Measurements from ENCODE around the gene L1CAM. TPM values are rescaled to one million over a fixed set of nuclear protein-coding genes. Genes with fewer than 3 reads are reported as not detected.

L1CAM gene
- total RNA-seq, 2 donors from 2014 or later, result 1.1 to 1.8 TPM

DNA sequence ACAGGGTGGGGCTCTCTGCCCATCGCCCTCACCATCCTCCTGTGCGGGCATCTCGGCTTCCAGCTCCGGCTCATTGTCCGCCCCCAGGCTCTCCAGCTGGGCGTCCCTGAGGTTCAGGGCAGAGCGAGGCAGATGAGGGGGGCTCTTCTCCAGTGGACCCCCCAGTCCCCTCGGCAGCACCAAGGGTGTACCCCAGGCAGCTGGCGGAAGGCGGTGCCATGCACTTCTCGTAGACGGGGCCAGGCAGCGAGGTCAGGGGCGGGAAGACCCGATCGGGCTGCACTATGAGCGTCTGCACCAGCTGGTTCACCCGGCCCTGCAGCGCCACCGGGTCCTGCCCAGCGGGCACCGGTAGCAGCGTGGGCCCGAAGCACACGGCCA is 24.0 kb upstream of the L1CAM start:
- Mint-ChIP-seq H3K36me3 (no peaks in the 10 kb centered on the region), H3K27ac (no peak overlapping the region), H3K9me3 (no peaks in the 10 kb centered on the region)
- DNase-seq (ENCODE audit: low spot score in 2 of 2) (no peak), ATAC-seq (no peak)

DNA sequence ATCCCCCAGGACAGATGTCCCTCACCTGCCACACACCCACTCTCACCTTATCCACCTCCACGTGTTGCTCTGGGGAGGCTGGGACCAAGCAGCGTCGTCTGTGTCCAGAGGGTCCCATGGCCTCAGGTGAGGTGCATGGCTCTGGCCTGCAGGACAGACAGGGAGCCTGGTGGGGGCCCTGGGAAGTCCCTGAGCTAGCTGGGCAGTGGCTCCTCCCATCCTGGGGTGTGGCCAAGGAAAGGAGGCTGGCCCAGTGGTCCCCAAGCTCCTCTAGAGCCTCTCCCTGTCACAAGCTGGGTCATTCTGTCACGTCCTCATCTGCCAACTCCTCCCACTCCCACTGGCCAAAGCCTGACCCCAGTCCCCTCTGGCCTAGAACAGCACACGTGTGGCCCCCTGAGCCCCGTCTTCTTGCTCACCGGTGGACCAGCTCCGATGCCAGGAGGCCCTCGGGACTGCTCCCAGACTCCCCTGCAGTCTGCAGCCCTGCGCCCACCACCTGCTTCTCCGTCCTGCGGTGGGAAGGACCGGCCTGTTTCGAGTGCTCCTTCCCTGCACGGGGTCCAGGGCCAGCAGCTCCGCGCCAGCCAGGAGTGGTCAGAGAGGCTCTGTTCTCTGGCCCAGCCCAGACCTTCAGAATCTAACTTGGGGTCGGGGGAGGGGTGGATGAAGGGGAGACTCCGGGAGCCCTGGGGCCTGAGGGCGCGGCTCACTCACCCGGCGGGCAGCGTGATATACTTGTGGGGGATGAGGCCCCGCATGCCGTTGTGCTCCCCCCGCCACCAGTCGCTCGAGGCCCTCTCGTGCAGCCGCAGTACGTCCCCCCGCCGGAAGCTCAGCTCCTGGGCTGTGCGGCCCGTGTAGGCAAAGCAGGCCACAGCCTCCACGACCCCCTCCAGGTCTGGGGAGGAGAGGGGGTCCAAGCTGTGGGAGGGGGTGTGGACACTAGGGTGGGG is 23.3 kb upstream of the L1CAM start:
- Mint-ChIP-seq H3K9me3 (no peaks in the 10 kb centered on the region), H3K27ac (no peak overlapping the region), H3K36me3 (no peaks in the 10 kb centered on the region)
- peak in 1 of 2 donors; percentile 35 for ATAC-seq
- no peak for DNase-seq (ENCODE audit: low spot score in 2 of 2)

DNA sequence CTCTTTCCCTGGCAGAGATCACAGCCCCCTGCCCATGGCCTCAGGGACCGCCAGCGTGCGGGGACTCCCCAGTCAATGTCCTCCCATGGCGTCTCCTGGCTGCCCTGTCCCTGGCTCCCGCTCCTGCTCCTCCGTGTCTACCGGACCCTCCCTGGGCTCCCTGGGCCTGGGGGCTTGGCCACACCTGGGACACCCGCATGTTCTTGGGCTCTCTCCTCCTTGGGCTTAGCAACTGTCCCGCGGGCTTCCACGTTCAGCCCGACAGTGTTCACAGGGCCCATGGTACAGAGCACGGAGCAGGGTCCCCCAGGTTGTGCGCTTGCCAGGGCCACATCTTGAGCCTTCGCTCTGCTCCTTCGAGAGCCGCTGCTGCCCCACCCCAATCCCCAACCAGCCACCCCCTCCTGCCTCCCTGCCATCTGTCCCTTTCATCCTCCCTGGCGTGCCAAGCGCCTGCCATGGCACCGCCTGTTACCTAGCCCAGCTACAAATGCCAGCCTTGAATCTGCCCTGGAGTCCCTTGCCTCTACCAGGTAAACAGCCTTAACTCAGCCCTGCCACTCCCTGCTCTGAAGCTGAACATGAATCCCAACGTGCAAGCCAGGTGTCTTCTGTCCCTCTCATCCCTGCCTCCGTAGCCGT is 22.4 kb upstream of the L1CAM start:
- Mint-ChIP-seq H3K27ac (no peak overlapping the region), H3K36me3 (no peaks in the 10 kb centered on the region), H3K9me3 (no peaks in the 10 kb centered on the region)
- ATAC-seq, result no peak
- DNase-seq (ENCODE audit: low spot score in 2 of 2), result no peak

DNA sequence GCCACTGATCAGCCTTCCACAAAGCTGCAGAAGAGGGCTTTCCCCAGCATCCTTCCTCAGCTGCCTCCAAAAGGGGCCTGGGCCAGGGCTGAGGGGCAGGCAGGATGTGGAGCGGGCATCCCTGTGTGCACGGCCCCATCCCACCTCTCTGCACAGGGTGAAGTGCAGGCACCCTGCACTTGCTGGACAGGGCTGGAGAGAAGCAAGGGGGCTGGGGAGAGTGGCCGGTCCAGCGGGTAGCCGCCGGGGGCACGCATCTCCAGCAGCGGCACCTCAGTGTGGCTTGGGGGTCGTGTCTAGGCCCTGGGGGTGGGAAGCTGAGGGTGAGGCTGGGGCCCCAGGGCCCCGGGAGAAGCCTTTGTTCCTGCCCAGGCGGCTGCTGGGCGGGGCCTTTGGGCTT is 21.5 kb upstream of the L1CAM start:
- ATAC-seq, result no peak
- H3K9me3 Mint-ChIP-seq, result no peaks in the 10 kb centered on the region
- no peak overlapping the region for H3K27ac Mint-ChIP-seq
- DNase-seq (ENCODE audit: low spot score in 2 of 2), result no peak
- no peaks in the 10 kb centered on the region for H3K36me3 Mint-ChIP-seq

DNA sequence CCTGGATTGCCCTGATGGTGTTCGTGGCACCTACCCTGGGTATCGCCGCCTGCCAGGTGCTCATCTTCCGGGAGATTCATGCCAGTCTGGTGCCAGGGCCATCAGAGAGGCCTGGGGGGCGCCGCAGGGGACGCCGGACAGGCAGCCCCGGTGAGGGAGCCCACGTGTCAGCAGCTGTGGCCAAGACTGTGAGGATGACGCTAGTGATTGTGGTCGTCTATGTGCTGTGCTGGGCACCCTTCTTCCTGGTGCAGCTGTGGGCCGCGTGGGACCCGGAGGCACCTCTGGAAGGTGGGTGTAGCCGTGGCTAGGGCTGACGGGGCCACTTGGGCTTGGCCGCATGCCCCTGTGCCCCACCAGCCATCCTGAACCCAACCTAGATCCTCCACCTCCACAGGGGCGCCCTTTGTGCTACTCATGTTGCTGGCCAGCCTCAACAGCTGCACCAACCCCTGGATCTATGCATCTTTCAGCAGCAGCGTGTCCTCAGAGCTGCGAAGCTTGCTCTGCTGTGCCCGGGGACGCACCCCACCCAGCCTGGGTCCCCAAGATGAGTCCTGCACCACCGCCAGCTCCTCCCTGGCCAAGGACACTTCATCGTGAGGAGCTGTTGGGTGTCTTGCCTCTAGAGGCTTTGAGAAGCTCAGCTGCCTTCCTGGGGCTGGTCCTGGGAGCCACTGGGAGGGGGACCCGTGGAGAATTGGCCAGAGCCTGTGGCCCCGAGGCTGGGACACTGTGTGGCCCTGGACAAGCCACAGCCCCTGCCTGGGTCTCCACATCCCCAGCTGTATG is 20.3 kb upstream of the L1CAM start:
- ATAC-seq (peak in 1 of 2 donors; percentile 41), DNase-seq (ENCODE audit: low spot score in 2 of 2) (no peak)
- Mint-ChIP-seq H3K9me3 (no peaks in the 10 kb centered on the region), H3K36me3 (no peaks in the 10 kb centered on the region), H3K27ac (peak overlapping the region in 1 of 2 donors; percentile 65)

DNA sequence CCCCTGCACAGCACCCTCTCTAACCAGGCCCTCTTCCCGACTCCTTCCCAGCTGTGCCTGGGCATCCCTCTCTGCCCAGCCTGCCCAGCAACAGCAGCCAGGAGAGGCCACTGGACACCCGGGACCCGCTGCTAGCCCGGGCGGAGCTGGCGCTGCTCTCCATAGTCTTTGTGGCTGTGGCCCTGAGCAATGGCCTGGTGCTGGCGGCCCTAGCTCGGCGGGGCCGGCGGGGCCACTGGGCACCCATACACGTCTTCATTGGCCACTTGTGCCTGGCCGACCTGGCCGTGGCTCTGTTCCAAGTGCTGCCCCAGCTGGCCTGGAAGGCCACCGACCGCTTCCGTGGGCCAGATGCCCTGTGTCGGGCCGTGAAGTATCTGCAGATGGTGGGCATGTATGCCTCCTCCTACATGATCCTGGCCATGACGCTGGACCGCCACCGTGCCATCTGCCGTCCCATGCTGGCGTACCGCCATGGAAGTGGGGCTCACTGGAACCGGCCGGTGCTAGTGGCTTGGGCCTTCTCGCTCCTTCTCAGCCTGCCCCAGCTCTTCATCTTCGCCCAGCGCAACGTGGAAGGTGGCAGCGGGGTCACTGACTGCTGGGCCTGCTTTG is 19.6 kb upstream of the L1CAM start:
- Mint-ChIP-seq H3K27ac (peak overlapping the region in 1 of 2 donors; percentile 65), H3K36me3 (no peaks in the 10 kb centered on the region)
- no peak for ATAC-seq

DNA sequence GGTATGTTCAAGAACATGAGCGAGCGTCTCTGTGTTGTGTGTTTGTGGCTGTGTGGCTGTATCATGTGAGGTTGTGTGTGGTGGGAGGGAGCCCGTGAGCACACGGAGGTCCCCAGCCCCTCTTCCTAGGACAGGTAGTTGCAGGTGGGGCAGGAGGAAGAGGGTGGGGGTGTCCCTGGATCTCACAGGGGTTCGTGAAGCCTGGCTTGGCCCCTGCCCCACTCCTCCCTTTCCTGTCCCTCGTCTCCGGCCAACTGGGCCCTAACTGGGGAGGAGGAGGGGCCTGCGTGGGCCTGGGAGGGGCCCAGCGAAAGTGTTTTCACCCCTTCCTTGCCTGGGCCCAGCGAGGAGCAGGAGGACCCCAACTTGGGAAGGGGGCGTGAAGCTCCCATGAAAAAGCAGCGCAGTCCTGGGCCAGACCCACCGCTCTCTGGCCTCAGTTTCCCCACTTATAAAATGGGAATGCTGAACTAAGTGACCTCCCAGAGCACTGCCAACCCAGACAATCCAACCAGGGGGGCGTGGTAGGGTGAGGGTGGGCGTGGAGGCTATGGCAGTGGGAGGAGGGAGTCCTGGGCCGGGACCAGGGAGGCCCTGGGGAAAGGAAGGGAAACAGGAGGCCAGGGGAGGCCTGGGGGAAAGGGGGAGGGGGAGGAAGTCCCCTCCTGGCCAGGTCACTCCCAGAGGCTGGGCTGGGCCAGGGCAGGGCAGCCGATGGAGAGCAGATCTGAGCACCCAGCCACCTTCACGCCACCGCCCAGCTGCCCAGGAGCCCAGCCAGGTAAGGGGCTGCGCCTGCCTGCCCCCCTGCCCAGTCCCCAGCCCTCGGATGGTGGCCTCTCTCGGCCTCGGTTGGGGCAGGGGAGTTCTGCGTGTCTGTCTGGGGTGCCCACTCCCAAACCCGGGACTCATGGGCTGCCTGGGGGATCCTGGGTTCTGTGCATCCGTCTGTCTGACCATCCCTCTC is 18.3 kb upstream of the L1CAM start, which contains the start of gene AVPR2:
Gene AVPR2 (plus strand): TSS at position 683 of the 967 bp plus-strand sequence. CDS start 473 bp downstream, outside the sequence.
- no peak for DNase-seq (ENCODE audit: low spot score in 2 of 2)
- no peaks in the 10 kb centered on the region for H3K36me3 Mint-ChIP-seq
- H3K27ac Mint-ChIP-seq, result peak within 1 kb of the TSS; percentile 12 to 93
- peak in 1 of 2 donors; percentile 2 for ATAC-seq
- no peaks in the 10 kb centered on the region for H3K9me3 Mint-ChIP-seq

More for the DNA sequence above, 19.6 kb upstream of the L1CAM start:
- no peak for DNase-seq (ENCODE audit: low spot score in 2 of 2)
- H3K9me3 Mint-ChIP-seq, result no peaks in the 10 kb centered on the region

DNA sequence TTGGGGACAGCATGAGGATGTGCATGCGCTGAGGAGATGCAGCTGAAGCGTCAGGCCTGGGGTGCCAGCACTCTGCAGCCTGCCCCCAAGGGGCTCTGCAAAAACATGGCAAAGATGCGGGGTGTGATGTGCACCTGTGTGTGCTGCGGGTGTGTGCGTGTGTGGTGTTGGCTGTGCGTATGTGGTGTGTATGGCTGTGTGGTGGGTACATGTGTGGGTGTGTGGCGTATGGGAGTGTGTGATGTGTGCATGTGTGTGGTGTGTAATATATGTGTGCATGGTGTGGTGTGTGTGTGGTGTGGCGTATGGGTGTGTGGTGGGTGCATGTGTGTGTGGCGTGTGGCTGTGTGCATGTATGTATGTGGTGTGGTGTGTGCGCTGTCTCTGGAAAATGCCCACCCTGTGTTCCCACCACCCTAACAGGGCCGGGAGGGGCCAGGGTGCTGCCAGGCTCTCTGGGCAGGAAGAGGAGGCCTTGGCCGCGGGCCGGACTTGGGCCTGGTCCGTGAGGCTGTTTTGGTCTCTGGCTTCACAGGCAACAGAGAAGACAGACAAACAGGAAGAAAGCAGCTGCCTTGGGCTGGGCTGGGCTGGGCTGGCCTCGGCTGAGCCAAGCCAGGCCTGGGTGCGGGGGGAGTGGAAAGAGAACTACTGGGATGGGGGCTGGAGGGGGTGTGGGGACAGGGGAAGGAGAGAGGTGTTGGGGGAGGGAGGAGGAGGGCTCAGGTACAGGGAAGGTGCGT is 17.4 kb upstream of the L1CAM start:
- Mint-ChIP-seq H3K36me3 (no peaks in the 10 kb centered on the region), H3K27ac (peak overlapping the region; percentile 12 to 85), H3K9me3 (no peaks in the 10 kb centered on the region)
- DNase-seq (ENCODE audit: low spot score in 2 of 2) (no peak), ATAC-seq (peak in 1 of 2 donors; percentile 4)

DNA sequence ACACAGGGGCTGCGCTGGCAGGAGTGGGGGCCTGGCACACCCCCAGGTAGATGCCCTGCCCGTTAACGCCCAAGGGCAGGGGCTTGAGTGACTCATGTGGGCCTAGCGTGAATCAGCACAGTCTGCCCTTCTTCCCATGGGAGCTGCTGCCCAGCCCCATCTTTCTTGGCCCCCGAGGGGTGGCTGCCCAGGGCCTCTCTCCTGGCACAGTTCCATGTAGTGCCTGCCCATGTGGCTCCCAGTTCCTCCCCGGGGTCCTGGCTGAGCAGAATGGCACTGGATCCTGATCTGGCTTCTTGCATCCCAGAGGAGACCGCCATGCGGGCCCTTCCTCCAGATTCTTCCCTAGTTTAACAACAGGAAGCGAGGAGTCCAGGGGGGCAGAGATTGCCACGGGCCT is 16.4 kb upstream of the L1CAM start:
- ATAC-seq (no peak), DNase-seq (ENCODE audit: low spot score in 2 of 2) (no peak)
- no peaks in the 10 kb centered on the region for H3K9me3 Mint-ChIP-seq
- no peaks in the 10 kb centered on the region for H3K36me3 Mint-ChIP-seq
- H3K27ac Mint-ChIP-seq, result peak overlapping the region in 1 of 2 donors; percentile 12

DNA sequence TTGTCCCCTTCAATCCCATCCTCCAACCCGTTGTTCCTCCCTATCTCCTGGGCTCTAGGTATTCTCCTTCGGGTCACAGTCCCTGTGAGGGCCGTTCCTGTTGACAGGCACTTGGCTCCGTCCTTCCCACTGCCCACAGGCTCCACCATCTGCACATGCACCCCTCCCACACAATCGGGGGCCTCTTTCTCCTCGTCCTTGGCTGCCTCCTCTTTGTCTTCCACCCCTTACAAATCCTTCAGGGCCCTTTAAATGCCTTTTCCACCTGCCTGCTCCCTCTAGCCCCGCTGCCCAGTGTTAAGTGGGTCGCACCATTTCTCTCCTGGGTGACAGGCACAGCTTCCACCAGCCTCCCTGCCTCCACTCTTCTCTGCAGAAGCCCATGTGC is 15.8 kb upstream of the L1CAM start:
- no peak for ATAC-seq
- peak overlapping the region; percentile 12 to 90 for H3K27ac Mint-ChIP-seq

DNA sequence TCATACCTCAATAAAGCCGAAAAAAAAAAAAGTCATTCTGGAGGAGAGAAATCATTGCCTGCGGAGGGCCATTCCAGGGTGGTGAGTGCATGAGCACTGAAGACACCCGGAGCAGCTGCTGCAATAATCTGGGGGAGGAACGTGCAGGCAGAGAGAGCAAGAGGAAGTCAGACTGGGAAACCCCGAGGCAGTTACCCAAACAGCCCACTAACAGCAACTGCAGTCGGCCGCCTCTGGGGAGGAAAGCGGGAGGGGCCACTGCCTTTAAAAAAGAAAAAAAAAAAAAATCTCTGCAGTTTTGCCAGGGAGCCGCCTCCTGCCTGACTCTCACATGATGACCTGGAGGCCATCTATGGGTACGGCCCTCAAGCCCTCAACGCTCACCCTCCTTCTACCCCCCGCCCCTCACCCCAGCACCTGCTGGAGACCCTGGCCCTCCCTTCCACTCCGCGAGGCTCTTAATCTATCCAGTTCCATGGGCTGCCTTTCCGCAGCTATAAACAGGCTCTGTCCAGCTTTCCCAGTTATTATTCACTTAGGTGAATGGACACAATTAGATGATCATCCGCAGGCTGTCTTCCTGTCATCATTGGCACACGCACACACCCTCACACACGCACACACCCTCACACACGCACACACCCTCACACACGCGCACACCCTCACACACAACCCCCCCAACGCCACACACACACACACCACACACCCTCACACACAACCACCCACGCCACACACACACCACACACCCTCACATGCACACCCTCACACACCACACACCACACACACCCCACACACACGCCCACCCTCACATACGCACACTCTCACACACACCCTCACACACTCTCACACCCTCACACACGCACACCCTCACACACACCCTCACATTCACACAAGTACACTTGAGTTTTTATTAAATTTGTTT is 15.1 kb upstream of the L1CAM start:
- DNase-seq (ENCODE audit: low spot score in 2 of 2), result peak in 1 of 2 donors; percentile 41
- Mint-ChIP-seq H3K27ac (peak overlapping the region; percentile 49 to 90), H3K9me3 (no peaks in the 10 kb centered on the region), H3K36me3 (no peaks in the 10 kb centered on the region)
- ATAC-seq, result peak; percentile 83 to 86

More for the DNA sequence above, 15.8 kb upstream of the L1CAM start:
- H3K36me3 Mint-ChIP-seq, result no peaks in the 10 kb centered on the region
- no peak for DNase-seq (ENCODE audit: low spot score in 2 of 2)
- H3K9me3 Mint-ChIP-seq, result no peaks in the 10 kb centered on the region

DNA sequence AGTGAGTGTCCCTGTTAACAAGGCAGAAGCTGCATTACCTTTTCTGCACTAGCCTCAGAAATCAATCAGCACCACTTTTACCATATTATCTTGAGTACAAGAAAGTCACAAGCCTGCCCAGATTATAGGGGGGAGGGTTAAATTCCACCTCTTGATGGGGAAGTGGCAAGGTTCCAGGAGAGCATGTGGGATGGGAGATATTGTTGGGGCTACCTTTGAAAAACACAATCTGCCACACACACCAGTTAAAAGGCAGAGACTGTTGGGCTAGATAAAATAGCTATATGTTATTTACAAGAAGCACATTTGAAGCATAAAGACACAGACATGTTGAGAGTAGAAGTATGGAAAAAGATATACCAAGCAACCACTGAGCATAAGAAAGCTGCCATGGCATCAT is 11.9 kb upstream of the L1CAM start:
- no peaks in the 10 kb centered on the region for H3K36me3 Mint-ChIP-seq
- no peaks in the 10 kb centered on the region for H3K9me3 Mint-ChIP-seq
- DNase-seq (ENCODE audit: low spot score in 2 of 2) (no peak), ATAC-seq (no peak)
- H3K27ac Mint-ChIP-seq, result no peak overlapping the region

DNA sequence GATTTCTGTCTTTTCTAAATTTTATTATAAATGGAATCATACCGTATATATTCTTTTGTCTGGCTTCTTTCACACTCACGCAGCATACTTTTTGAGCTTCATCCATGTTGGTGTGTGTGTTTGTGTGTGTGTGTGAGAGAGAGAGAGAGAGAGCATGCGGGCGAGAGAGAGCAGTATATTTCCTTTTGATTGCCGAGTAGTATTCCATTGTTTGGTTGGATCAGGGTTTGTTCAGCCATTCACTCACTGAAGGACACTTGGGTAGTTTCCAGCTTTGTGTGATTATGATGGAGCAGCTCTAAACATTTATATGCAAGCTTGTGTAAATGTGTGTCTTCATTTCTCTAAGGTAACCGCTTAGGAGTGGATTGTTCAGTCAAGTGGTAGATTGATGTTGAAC is 3.1 kb upstream of the L1CAM start:
- H3K27ac Mint-ChIP-seq, result no peak overlapping the region
- H3K9me3 Mint-ChIP-seq, result no peaks in the 10 kb centered on the region
- ATAC-seq (no peak), DNase-seq (ENCODE audit: low spot score in 2 of 2) (no peak)
- no peaks in the 10 kb centered on the region for H3K36me3 Mint-ChIP-seq

DNA sequence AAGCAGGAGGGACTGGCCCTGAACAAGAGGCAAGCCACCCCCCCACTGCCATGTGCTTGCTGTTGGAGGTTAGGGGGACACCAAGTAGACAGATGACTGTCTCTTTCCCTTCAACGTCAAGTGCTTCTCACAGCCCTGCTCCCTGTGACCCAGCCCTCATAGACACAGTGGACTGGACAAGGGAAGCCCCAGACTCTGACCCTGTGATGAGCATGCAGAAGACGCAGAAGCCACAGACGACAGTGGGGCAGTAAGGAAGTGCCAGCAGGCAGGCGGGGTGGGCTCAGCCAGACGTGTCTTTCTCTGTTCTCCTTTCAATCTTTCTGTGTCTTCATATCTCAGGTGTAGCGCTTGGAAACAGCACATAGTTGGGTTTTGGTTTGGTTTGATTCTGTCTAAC is 2.4 kb upstream of the L1CAM start:
- no peaks in the 10 kb centered on the region for H3K36me3 Mint-ChIP-seq
- no peak for DNase-seq (ENCODE audit: low spot score in 2 of 2)
- ATAC-seq, result no peak
- H3K9me3 Mint-ChIP-seq, result no peaks in the 10 kb centered on the region
- no peak overlapping the region for H3K27ac Mint-ChIP-seq

All from activated naive CD4-positive, alpha-beta T cell treated with anti-CD3 and anti-CD28 coated beads, Interleukin-2, amount 50 U/mL, for 72 hours (primary cell).